Putamen (tissue), 1 donor: Measurements from ENCODE around the gene ERVV-1.
A peak's percentile ranks its signal among the peaks of the same experiment; 100 is the strongest.
"Not testable (repeated sequence)": the region's sequence is repeated elsewhere in the genome, so short reads cannot be mapped to it uniquely, and the experiment has no call there.

Experiments used
- DNase-seq: peaks from one replicate; pipeline ENCODE4 v3.0.0-alpha.2; 2016; ENCODE audit warnings: low spot score

The ERVV-1 gene

GRCh38 chr19:53013621-53014020 is at the start of gene ERVV-1:
Gene ERVV-1 (plus strand): TSS chr19:53013921. CDS start chr19:53014091, 170 bp downstream.
- DNase-seq: no peak

GRCh38 chr19:52967772-52968171 is 45.9 kb upstream of the ERVV-1 start:
- DNase-seq: no peak

DNA sequence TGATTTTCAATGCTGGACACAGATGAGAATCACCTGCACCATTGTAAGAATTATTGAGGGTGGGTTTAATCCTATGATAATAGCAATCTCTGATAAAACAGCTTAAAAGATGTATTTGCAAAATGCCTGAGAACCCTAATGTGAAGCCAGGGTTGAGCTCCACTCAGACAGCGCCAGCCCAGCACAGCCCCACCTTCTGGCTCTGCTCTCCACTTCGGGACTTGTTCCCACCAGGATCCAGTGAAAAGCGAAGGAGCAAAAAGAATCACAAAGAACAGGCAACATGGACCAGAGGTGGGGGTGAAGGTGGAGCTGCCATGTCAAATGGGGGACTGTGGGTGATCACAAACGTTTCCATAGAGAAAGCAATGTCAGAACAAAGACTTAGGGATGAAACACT is 32.4 kb upstream of the ERVV-1 start:
- DNase-seq: no peak

- DNase-seq: not testable (repeated sequence)
Observed at GRCh38 chr19:52983167-52983566, 30.6 kb upstream of the ERVV-1 start.

DNA sequence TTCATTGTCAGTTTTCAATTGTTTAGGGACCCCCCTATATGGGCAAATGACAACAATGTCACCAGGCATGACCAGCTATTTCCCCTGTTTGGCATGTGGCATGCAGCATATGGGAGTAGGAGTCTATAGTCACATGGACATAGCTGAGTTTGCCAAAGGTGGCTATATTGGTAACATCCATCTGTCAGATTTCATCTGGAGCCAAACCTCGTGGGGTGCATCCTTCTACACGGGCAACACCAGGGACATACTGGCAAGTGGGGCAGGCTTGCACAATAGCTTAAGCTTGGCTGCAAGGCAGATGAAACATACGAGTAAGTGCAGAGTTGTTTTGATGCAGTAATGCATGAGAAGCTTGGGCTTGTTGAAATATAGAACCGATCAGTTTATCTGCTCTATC is 26.5 kb upstream of the ERVV-1 start:
- no peak for DNase-seq

GRCh38 chr19:52988506-52988905 is 25.2 kb upstream of the ERVV-1 start:
- no peak for DNase-seq

DNA sequence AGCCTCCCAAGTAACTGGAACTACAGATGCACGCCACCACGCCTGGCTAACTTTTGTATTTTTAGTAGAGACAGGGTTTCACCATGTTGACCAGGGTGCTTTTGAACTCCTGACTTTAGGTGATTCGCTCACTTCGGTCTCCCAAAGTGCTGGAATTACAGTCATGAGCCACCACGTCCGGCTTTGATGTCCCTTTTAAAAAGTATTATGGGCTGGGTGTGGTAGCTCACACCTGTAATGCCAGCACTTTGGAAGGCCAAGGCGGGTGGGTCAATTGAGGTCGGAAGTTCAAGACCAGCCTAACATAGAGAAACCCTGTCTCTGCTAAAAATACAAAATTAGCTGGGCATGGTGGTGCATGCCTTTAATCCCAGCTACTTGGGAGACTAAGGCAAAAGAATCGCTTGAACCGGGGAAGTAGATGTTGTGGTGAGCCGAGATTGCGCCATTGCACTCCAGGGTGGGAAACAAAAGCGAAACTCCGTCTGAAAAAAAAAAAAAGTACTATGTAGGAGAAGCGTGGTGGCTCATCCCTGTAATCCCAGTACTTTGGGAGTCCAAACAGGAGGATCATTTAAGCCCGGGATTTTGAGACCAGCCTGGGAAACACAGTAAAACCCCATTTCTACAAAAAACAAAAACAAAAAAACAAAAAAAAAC is 22.8 kb upstream of the ERVV-1 start:
- no peak for DNase-seq

- DNase-seq: no peak
Observed at GRCh38 chr19:52991484-52991883, 22.2 kb upstream of the ERVV-1 start.

DNA sequence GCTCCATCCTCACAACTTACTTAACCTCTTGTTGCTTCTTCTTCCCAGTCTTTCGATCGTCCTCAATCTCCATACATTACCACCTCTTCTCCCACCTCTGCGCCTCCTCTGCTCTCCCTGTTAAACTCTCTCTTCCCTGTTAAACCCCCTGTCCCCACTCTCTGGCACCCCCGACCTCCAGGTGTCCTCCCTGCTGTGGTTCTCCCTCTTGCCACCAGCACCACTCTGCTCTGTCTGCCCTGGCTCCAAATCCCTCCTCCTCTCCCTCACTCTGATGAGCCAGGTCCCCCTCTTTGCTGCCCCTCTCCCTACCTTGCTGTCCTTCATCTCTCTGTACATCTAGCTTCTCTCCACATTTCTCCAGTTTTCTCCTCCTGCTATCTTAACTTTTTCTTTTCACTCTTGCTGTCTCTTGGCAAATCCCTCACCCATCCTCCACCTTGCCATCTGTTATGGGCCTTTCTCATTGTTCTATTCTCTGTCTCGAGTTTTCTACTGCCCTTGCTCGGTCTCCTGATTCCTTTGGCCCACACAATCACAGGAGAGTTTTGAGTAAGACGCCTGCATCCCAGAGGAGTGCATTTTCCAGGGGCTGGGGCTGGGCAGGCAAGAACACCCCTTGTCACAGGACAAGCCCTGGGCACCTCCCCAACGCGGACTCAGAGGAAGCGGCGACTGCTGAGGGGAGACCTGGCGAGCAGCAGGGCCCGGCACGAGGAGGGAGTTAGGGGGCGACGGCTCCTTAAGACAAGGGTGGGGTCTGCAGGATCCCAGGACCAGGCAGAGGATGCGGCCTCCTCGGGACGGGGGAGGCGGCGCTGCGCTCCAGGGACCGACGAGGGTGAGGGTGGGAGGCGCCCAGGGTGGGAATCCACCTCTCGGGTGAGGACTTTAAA is 21.4 kb upstream of the ERVV-1 start:
- DNase-seq: no peak

GRCh38 chr19:52993342-52994178 is 20.2 kb upstream of the ERVV-1 start:
- DNase-seq: peak; percentile 42

DNA sequence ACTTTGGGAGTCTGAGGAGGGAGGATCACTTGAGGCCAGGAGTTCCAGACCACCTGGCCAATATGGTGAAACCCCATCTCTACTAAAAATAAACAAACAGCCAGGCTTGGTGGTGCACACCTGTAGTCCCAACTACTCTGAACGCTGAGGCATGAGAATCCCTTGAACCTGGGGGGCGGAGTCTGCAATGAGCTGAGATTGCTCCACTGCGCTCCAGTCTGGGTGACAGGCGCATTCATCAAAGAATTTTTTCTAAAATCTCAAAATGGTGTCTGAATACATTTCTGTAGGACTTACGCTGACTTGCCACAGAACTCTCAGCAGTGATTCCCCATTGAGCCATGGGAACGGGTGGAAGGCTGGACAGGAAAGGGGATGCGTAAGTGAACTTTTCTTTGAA is 18.0 kb upstream of the ERVV-1 start:
- no peak for DNase-seq

GRCh38 chr19:52997975-52998374 is 15.7 kb upstream of the ERVV-1 start:
- DNase-seq: no peak

- no peak for DNase-seq
Observed at GRCh38 chr19:53002479-53002878, 11.2 kb upstream of the ERVV-1 start.

DNA sequence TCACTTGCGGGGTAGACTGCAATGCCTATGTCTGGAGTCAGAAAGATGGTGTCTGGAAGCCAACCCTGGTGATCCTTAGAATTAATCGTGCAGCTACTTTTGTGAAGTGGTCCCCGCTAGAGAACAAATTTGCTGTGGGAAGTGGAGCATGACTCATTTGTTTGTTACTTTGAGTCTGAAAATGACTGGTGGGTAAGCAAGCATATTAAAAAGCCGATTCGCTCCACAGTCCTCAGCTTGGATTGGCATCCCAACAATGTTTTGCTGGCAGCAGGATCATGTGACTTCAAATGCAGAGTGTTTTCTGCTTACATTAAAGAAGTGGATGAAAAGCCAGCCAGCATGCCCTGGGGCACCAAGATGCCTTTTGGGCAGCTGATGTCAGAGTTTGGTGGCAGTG is 9.5 kb upstream of the ERVV-1 start:
- DNase-seq: no peak

- DNase-seq: no peak
Observed at GRCh38 chr19:53007200-53007599, 6.5 kb upstream of the ERVV-1 start.

DNA sequence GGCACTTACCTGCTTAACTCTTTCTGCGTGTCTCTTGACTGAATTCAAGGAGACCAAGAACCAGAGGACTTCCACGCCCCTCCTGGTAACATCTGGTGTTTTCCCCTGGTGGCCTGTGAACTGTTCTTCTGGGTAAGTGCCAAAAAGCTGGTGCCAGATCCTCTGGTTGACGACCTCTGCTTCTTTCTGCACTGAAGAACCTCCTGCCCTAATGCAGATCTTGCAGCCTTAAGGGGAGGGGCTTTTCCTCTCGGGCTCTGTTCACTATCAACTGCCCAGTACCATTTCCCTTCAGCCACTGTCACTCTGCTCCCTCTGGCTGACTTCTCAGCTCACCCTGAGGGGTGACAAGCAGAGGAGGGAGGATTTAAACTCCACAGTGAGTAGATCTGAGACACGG is 6.1 kb upstream of the ERVV-1 start:
- no peak for DNase-seq

- no peak for DNase-seq
Observed at GRCh38 chr19:53008061-53008778, 5.5 kb upstream of the ERVV-1 start.

DNA sequence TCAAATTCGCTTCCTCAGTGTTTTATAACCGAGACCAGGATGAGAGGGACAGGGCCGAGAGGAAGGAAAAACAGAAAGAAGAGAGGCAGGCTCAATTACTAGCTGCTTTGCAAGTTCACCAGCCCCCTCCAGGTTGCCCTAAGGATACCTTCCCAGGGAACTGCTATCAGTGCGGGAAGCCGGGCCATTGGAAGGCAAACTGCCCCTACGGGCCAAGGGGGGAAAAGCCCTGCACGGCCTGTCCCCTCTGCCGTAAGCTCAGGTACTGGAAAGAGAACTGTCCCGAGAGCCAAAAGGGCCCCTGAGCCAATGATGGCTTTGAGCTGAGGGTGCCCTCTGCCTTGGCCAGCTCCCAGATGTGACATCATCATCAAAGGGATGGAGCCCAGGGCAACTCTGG is 3.2 kb upstream of the ERVV-1 start:
- DNase-seq: no peak

DNA sequence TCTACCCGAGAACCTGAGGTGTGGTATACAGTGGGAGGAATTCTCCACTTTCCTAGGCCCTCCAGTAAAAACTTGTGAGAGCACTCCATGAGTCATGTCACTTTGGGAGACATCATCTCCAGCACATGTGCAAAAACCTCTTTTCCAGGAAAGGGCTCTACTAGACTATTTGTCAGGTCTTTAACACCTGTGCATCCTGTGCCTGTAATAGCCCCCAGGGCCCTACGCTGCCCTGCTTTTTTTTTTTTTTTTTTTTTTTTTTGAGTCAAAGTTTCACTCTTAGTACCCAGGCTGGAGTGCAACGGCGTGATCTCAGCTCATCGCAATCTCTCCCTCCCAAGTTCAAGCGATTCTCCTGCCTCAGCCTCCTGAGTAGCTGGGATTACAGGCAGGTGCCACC is 1.7 kb upstream of the ERVV-1 start:
- no peak for DNase-seq

DNA sequence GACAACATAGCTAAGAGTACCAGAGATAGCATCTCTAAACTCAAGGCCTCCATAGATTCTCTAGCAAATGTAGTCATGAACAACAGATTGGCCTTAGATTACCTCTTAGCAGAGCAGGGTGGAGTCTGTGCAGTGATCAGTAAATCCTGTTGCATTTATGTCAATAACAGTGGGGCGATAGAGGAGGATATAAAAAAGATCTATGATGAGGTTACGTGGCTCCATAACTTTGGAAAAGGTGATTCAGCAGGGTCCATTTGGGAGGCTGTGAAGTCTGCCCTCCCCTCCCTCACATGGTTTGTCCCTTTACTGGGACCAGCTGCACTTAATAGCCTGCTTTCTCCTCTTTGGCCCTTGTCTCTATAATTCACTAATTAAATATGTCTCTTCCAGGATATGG is 1.4 kb downstream of the ERVV-1 start:
- DNase-seq: no peak

DNA sequence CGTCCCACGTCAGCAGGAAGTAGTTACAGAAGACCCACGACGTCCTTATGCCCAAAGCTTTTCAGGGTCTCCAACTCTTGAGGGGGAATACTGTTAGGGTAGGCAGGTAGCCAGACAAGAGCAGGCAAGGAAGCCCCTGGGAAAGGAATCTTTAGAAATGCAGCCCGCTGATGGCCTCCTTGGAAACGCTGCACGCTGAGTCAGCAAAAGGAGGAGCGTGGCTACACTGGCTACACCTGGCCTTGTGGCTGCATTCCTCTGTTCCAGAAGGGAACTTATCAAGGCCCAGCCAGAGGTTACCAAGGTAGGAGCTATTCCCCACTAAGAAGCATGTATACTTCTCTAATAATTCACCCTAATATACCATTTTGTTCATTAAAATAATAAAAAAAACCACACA is 2.0 kb downstream of the ERVV-1 start:
- no peak for DNase-seq

- DNase-seq: no peak
Observed at GRCh38 chr19:53019684-53020083, 6.0 kb downstream of the ERVV-1 start.
